ENCODE data around the gene TBXA2R. TPM values are rescaled to one million over a fixed set of nuclear protein-coding genes. Genes with fewer than 3 reads are reported as not detected.

Gene TBXA2R
- total RNA-seq, 1 donor from 2014 or later = 4.7 TPM

DNA sequence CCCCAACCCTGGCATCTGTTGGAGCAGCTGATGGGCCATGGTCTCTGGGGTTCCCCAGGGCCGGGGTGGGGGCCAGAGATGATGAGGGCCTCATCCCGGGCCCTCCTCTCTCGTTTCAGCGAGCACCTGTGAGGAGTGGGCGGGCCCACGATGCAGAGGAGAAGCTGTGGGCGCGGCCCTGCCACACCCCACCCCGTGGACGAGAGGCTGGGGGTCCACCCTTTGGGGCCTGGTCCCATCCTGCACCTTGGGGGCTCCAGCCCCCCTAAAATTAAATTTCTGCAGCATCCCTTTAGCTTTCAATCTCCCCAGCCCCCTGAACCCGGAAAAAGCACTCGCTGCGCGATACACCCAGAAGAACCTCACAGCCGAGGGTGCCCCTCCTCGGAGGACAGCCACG, 28.3 kb downstream of the TBXA2R start:
- Histone ChIP-seq H3K9me3 (no peaks in the 10 kb centered on the region), H3K4me1 (peaks cover 9% of the 10 kb centered on the region), H3K27ac (no peak overlapping the region), H3K27me3 (no peaks in the 10 kb centered on the region), H3K36me3 (no peaks in the 10 kb centered on the region), H3K4me3 (no peak overlapping the region)
- no peak for ATAC-seq
- DNase-seq = no peak
- intact Hi-C loops (cut with DNase I) = no loop called here
- TF ChIP-seq, protein P1, sequence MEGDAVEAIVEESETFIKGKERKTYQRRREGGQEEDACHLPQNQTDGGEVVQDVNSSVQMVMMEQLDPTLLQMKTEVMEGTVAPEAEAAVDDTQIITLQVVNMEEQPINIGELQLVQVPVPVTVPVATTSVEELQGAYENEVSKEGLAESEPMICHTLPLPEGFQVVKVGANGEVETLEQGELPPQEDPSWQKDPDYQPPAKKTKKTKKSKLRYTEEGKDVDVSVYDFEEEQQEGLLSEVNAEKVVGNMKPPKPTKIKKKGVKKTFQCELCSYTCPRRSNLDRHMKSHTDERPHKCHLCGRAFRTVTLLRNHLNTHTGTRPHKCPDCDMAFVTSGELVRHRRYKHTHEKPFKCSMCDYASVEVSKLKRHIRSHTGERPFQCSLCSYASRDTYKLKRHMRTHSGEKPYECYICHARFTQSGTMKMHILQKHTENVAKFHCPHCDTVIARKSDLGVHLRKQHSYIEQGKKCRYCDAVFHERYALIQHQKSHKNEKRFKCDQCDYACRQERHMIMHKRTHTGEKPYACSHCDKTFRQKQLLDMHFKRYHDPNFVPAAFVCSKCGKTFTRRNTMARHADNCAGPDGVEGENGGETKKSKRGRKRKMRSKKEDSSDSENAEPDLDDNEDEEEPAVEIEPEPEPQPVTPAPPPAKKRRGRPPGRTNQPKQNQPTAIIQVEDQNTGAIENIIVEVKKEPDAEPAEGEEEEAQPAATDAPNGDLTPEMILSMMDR (IDR thresholded peaks at IDR 0.05) = no peak

DNA sequence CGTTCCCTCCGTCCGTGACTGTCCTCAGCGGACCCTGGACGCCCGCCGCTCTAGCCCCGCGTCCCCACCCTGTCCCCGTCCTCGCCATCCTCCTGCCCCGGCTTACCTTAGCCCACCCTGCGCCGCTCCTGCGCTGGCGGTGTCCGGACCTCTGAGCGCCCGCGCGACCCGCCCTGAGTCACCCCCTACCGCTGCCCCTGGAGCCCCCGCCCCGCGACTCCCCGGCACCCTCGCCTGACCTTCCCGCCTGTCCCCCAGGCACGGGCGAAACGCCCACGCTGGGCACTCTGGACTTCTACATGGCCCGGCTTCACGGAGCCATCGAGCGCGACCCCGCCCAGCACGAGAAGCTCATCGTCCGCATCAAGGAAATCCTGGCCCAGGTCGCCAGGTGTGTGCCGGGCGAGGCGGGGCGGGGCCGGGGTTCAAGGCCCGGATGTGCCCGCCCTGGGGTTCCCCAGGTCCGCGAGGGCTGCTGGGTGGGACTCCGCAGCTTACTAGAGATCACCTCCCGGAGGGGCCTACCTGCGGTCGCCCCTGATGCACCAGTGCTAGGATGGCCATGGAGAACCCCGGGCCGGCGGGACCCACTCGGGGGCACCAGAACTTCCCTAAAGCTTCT, 28.8 kb downstream of the TBXA2R start:
- no peak overlapping the region for H3K4me3 ChIP-seq
- no peak for ATAC-seq
- DNase-seq = no peak

DNA sequence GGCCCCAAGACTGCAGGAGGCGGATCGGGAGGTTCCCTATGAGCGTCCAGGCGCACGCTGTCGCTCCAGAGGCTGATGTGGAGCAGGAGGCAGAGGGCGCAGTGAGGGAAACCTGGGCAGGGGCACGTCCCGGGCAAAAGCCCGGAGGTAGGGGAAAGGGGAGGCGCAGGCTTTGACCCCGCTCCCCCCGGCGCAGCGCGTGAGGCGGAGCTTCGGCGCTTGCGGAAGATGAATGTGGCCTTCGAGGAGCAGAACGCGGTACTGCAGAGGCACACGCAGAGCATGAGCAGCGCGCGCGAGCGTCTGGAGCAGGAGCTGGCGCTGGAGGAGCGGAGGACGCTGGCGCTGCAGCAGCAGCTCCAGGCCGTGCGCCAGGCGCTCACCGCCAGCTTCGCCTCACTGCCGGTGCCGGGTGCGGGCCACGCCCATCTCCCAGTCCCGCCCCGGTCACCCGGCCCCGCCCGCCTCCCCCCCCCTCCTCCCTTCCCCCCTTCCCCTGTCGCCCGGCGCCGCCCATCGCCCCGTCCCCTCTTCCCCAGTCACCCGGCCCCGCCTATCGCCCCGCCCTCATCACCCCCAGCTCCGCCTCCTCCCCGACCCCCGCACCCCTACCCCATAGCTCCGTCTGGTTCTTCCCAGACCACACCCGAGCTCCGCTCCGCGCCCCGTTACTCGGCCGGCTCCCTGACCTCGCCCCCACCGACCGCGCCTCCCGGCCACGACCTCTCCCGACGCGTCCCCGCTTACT, 29.8 kb downstream of the TBXA2R start:
- DNase-seq (no peak), ATAC-seq (no peak)
- TF ChIP-seq, protein P1 (IDR thresholded peaks at IDR 0.05) = no peak
- H3K27ac ChIP-seq = no peak overlapping the region
- peak overlapping the region; percentile 10 for H3K4me3 ChIP-seq
- H3K9me3 ChIP-seq = no peaks in the 10 kb centered on the region
- no peaks in the 10 kb centered on the region for H3K36me3 ChIP-seq
- peaks cover 14% of the 10 kb centered on the region for H3K4me1 ChIP-seq
- intact Hi-C loops (cut with DNase I) = no loop called here
- H3K27me3 ChIP-seq = no peaks in the 10 kb centered on the region

More for the DNA sequence above, 28.8 kb downstream of the TBXA2R start:
- H3K4me1 ChIP-seq = peaks cover 10% of the 10 kb centered on the region
- H3K27me3 ChIP-seq = no peaks in the 10 kb centered on the region
- no peak overlapping the region for H3K27ac ChIP-seq
- H3K9me3 ChIP-seq = no peaks in the 10 kb centered on the region
- intact Hi-C loops (cut with DNase I) = no loop called here
- H3K36me3 ChIP-seq = no peaks in the 10 kb centered on the region
- TF ChIP-seq, protein P1 (IDR thresholded peaks at IDR 0.05) = no peak

DNA sequence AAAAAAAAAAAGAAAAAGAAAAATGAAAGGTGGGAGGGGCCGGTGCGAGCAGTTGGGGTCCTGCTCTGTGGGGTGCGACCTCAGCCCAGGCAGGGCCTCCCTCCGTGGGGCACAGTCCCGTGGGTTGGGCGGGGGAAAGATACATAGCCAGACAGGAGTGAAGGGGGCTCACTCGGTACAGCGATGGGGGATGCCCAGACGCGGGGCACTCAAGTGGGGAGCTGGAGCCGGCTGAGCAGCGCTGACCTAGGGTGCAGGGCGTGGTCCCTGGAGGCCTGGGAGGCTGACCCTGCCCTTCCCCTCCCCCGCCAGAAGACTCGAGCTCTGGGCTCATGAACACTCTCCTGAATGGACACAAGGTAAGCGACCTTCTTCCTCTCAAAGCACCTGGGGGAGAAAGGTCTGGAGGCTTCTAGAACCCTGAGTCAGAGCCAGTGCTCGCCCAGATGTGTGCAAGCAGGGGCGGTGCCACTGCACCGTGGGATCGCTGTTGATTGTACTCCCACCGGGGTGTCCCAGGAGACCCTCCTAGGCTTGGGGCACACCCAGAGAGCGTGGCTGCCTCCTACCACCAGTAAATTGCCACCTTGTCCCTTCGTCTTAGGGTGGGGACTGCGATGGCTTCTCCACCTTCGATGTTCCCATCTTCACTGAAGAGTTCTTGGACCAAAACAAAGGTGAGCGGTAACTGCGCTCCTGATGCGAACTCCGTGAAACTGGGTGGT, 30.6 kb downstream of the TBXA2R start:
- TF ChIP-seq, protein P1 (IDR thresholded peaks at IDR 0.05) = no peak
- peak overlapping the region; percentile 10 for H3K4me3 ChIP-seq
- no peaks in the 10 kb centered on the region for H3K36me3 ChIP-seq
- H3K4me1 ChIP-seq = peaks cover 16% of the 10 kb centered on the region
- H3K27ac ChIP-seq = no peak overlapping the region
- DNase-seq (no peak), ATAC-seq (no peak)
- no peaks in the 10 kb centered on the region for H3K27me3 ChIP-seq
- intact Hi-C loops (cut with DNase I) = no loop called here
- H3K9me3 ChIP-seq = no peaks in the 10 kb centered on the region

DNA sequence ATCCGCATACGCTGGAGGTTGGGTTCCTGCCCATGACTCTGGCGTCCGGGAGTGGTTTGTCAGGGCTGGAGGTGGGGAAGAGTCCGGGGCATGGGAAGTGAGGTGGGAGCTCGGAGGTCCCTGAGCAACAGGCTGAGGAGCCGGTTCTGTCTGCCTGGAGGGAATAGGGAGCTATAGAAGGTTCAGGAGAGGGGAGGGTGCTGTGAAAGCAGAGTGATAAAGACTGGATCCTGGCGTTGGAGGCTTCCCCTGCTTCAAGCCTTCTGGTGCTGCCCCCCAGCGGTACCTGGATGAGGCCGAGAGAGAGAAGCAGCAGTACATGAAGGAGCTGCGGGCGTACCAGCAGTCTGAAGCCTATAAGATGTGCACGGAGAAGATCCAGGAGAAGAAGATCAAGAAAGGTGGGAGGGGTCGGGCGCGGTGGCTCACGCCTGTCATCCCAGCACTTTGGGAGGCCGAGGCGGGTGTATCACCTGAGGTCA, 31.4 kb downstream of the TBXA2R start:
- Histone ChIP-seq H3K9me3 (no peaks in the 10 kb centered on the region), H3K36me3 (no peaks in the 10 kb centered on the region), H3K4me3 (no peak overlapping the region), H3K27me3 (no peaks in the 10 kb centered on the region), H3K4me1 (peaks cover 16% of the 10 kb centered on the region), H3K27ac (no peak overlapping the region)
- no peak for DNase-seq
- no peak for ATAC-seq
- intact Hi-C loops (cut with DNase I) = no loop called here
- TF ChIP-seq, protein P1 (IDR thresholded peaks at IDR 0.05) = no peak

Measured in upper lobe of right lung (tissue), 1 donor.